Smooth muscle cell (in vitro differentiated cells): ENCODE results near the gene PDGFRB. TPM values are rescaled to one million over a fixed set of nuclear protein-coding genes. Genes with fewer than 3 reads are reported as not detected.
A peak's percentile ranks its signal among the peaks of the same experiment; 100 is the strongest.

Experiments
- DNase-seq: peaks from one replicate; lab custom pipeline; 2025; ENCODE audit not compliant: unreplicated experiment; lab: John Stamatoyannopoulos, UW
- H2AFZ ChIP-seq: fragments of 200-600 bp; sonication (generic); 2 replicates; pipeline ENCODE4 v1.6.0; 2016; ENCODE audit warnings: antibody characterized with exemption, low read depth, mild to moderate bottlenecking
- H3F3A ChIP-seq: fragments of 200-600 bp; sonication (generic); 2 replicates; pipeline ENCODE4 v1.6.0; 2017; ENCODE audit warnings: antibody characterized with exemption, low read depth
- H3K27ac ChIP-seq: fragments of 200-600 bp; sonication (generic); 2 replicates; pipeline ENCODE4 v1.5.1; 2016; ENCODE audit warnings: low read depth, mild to moderate bottlenecking
- H3K27me3 ChIP-seq: fragments of 200-600 bp; sonication (generic); 2 replicates; pipeline ENCODE4 v1.6.1; 2016; ENCODE audit warnings: low read depth, mild to moderate bottlenecking
- H3K36me3 ChIP-seq: fragments of 200-600 bp; sonication (generic); 2 replicates; pipeline ENCODE4 v1.5.1; 2016; ENCODE audit warnings: low read depth
- H3K4me1 ChIP-seq: fragments of 200-600 bp; sonication (generic); 2 replicates; pipeline ENCODE4 v1.5.1; 2016; ENCODE audit warnings: low read depth
- H3K4me2 ChIP-seq: fragments of 200-600 bp; sonication (generic); 2 replicates; pipeline ENCODE4 v1.6.0; 2016; ENCODE audit warnings: mild to moderate bottlenecking
- H3K4me3 ChIP-seq: fragments of 200-600 bp; sonication (generic); 2 replicates; pipeline ENCODE4 v1.5.1; 2016; ENCODE audit warnings: mild to moderate bottlenecking
- H3K79me2 ChIP-seq: fragments of 200-600 bp; sonication (generic); 2 replicates; pipeline ENCODE4 v1.6.0; 2016; ENCODE audit warnings: low read depth, mild to moderate bottlenecking
- H3K9ac ChIP-seq: fragments of 200-600 bp; sonication (generic); 2 replicates; pipeline ENCODE4 v1.6.0; 2016; ENCODE audit warnings: low read depth
- H3K9me3 ChIP-seq: fragments of 200-600 bp; sonication (generic); replicated peaks from 2 replicates; pipeline ENCODE4 v1.5.1; 2016; ENCODE audit warnings: low read depth
- H4K20me1 ChIP-seq: fragments of 200-600 bp; sonication (generic); 2 replicates; pipeline ENCODE4 v1.6.0; 2016; ENCODE audit warnings: low read depth
- WGBS: methylation state at CpG from one replicate; pipeline ENCODE4 v1.1.7; 2016; ENCODE audit warnings: low lambda C conversion rate; 5-methylcytosine and 5-hydroxymethylcytosine counted together
- polyA plus RNA-seq: library from polyadenylated mRNA; unstranded; fragments of >200 nt; fragmentation: Nextera tagmentation; extraction: Ambion mirVana; gene quantifications from 2 replicates; pipeline ENCODE4 v1.2.1, GENCODE V29; 2016
- total RNA-seq: library from RNA; depleted of rRNA; stranded (reverse); fragments of >200 nt; gene quantifications from 2 replicates; pipeline ENCODE4 v1.2.3, GENCODE V29; 2014
- TF ChIP-seq, protein P1 (sequence below): fragments of 200-600 bp; sonication (generic); IDR thresholded peaks from 2 replicates; pipeline ENCODE4 v1.5.1; 2017; ENCODE audit warnings: borderline replicate concordance, mild to moderate bottlenecking, antibody characterized with exemption; ENCODE audit not compliant: insufficient read depth, poor library complexity, severe bottlenecking

The PDGFRB gene
- total and polyA plus RNA-seq, 2 experiments from 2014 or later: 370 to 522 TPM

DNA sequence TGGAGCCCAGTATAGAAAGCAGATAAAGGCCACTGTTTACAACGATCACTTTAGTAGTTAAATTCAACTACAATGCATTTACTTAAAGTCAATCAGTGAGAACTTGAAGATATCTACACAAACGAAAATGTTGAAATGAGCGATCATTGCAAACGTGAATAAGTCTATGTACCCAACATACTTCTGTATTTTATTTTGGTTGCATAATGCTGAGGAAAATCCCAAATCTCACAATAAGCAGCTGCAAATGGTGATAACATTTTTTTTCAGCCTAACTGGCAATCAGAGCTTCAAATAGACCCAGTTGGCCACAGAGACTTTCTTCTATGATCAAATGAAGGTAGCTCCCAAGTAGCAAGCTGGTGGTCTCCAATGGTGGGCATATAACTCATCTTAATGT, 32.1 kb downstream of the PDGFRB start:
- Histone ChIP-seq H4K20me1 (peaks cover 3% of the 10 kb centered on the region), H3K4me1 (no peaks in the 10 kb centered on the region), H3K79me2 (no peaks in the 10 kb centered on the region), H3K4me3 (no peak overlapping the region), H2AFZ (no peak overlapping the region), H3K27ac (peak overlapping the region; percentile 42), H3K9ac (no peak overlapping the region), H3K36me3 (no peaks in the 10 kb centered on the region), H3K4me2 (no peak overlapping the region), H3K27me3 (no peaks in the 10 kb centered on the region), H3F3A (peaks cover 48% of the 10 kb centered on the region), H3K9me3 (no peaks in the 10 kb centered on the region)
- DNase-seq: no peak
- TF ChIP-seq, protein P1, sequence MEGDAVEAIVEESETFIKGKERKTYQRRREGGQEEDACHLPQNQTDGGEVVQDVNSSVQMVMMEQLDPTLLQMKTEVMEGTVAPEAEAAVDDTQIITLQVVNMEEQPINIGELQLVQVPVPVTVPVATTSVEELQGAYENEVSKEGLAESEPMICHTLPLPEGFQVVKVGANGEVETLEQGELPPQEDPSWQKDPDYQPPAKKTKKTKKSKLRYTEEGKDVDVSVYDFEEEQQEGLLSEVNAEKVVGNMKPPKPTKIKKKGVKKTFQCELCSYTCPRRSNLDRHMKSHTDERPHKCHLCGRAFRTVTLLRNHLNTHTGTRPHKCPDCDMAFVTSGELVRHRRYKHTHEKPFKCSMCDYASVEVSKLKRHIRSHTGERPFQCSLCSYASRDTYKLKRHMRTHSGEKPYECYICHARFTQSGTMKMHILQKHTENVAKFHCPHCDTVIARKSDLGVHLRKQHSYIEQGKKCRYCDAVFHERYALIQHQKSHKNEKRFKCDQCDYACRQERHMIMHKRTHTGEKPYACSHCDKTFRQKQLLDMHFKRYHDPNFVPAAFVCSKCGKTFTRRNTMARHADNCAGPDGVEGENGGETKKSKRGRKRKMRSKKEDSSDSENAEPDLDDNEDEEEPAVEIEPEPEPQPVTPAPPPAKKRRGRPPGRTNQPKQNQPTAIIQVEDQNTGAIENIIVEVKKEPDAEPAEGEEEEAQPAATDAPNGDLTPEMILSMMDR: no peak
- 89% methylated on average over 4 of the region's 4 CpGs for WGBS

DNA sequence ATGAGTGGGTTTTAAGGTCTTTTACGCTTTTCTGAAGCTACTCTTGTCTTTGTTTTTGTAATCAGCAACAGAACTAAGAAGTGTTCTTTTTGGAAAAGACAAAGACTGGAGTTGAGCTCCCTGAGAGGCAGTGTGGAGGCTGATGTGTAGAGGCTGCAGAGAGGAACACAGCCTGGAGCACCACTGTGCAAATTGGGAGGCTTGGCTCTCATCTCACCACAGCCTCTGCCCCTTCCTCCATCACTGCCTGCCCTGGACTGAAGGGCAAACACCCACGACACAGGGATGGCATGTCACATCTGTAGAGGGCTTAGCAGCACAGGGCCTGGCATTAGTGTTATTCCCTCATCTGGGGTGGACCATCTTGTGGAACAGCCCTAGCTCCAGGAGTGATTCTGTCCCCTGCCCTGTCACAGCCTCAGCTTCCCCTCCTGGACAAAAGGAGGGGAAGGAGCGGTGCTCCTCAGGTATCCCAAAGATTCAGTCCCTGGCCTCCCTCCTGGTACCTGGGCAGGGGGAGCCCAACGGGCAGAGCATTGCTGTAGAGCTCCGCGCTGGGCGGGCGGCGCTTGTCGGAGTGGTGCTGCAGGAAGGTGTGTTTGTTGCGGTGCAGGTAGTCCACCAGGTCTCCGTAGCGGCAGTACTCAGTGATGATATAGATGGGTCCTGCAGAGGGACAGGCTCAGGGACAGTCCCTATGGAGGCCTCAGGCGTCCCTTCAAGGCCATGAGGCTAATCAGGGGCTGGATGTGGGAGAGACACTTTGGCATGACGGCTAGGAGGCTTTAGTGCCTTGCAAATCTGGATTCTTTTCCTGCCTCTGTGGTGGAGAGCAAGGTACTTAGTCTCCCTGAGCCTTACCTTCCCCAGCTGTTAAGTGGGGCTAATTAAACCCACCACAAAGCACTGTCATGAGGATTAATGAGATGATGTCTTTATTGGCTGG, 32.8 kb downstream of the PDGFRB start:
- peaks cover 47% of the 10 kb centered on the region for H3F3A ChIP-seq

DNA sequence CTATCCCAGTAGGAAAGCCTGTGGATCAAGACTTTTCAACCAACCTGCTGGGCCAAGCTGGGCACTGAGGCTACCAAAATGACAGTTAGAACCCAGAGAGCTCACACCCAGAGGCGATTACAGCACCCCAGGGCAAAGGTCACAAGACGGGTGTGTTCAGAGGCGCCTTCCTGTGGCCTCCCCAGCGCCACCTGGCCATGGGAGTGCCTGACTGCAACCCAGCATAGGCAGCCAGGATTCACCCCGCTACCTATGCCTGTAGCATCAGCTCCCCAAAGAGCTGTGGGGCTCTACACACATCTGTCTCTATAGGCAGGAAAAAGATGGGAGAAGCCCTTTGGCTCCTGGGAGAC, 33.5 kb downstream of the PDGFRB start:
- WGBS: 86% methylated on average over 5 of the region's 5 CpGs
- Histone ChIP-seq H3F3A (peaks cover 52% of the 10 kb centered on the region), H3K36me3 (no peaks in the 10 kb centered on the region), H3K4me1 (no peaks in the 10 kb centered on the region), H3K9me3 (no peaks in the 10 kb centered on the region), H4K20me1 (no peaks in the 10 kb centered on the region), H3K9ac (no peak overlapping the region), H3K27me3 (no peaks in the 10 kb centered on the region), H3K79me2 (no peaks in the 10 kb centered on the region), H3K4me3 (no peak overlapping the region), H2AFZ (no peak overlapping the region), H3K4me2 (no peak overlapping the region), H3K27ac (peak overlapping the region; percentile 38)
- DNase-seq: no peak
- TF ChIP-seq, protein P1: no peak

More for the DNA sequence above, 32.8 kb downstream of the PDGFRB start:
- Histone ChIP-seq H3K27me3 (no peaks in the 10 kb centered on the region), H3K27ac (peak overlapping the region; percentile 38), H3K9me3 (no peaks in the 10 kb centered on the region), H3K4me1 (no peaks in the 10 kb centered on the region), H3K4me2 (no peak overlapping the region), H2AFZ (no peak overlapping the region), H3K36me3 (no peaks in the 10 kb centered on the region), H3K9ac (no peak overlapping the region), H3K4me3 (no peak overlapping the region), H3K79me2 (no peaks in the 10 kb centered on the region), H4K20me1 (no peaks in the 10 kb centered on the region)
- no peak for DNase-seq
- WGBS: 93% methylated on average over 15 of the region's 15 CpGs
- TF ChIP-seq, protein P1: no peak
